Smooth muscle cell of the brain vasculature (primary cell): ENCODE results near the gene MACROH2A2.
"Not testable (repeated sequence)": the region's sequence is repeated elsewhere in the genome, so short reads cannot be mapped to it uniquely, and the experiment has no call there.

Experiments used
- DNase-seq: peaks from one replicate; pipeline ENCODE4 v3.0.0-alpha.2; 2012; ENCODE audit warnings: low read depth, low spot score

MACROH2A2 gene

GRCh38 chr10:70158113-70158512, 105.5 kb downstream of the MACROH2A2 start:
- DNase-seq, result no peak

- DNase-seq, result not testable (repeated sequence)
These were observed 106.7 kb downstream of the MACROH2A2 start for GRCh38 chr10:70159366-70159765.

GRCh38 chr10:70160798-70161197, 108.2 kb downstream of the MACROH2A2 start:
- no peak for DNase-seq
